SW480 (cell line): ENCODE measurements around the gene CELF1.

ENCODE experiments used
- DNase-seq: peaks from one replicate; pipeline ENCODE4 v3.0.0-alpha.2; 2016; ENCODE audit warnings: low spot score

The CELF1 gene

GRCh38 chr11:47552566-47553405, at the start of gene CELF1:
TSS of gene CELF1 (minus strand) at chr11:47553132. CDS start at chr11:47499523, 53,609 bp downstream.
- peak; percentile 91 for DNase-seq

GRCh38 chr11:47599902-47600301, 47.0 kb upstream of the CELF1 start:
- DNase-seq = no peak

GRCh38 chr11:47595967-47596366, 43.0 kb upstream of the CELF1 start:
- DNase-seq = no peak

GRCh38 chr11:47595029-47595428, 42.1 kb upstream of the CELF1 start:
- DNase-seq = no peak

GRCh38 chr11:47593934-47594855, 41.3 kb upstream of the CELF1 start, which contains the start of gene C1QTNF4:
TSS of gene C1QTNF4 (minus strand) at chr11:47594411. CDS start at chr11:47590810, 3,601 bp downstream.
- no peak for DNase-seq

- no peak for DNase-seq
Measured at GRCh38 chr11:47593492-47593933, 40.6 kb upstream of the CELF1 start.

- no peak for DNase-seq
Measured at GRCh38 chr11:47592970-47593369, 40.0 kb upstream of the CELF1 start.

GRCh38 chr11:47592251-47592650, 39.3 kb upstream of the CELF1 start:
- no peak for DNase-seq

GRCh38 chr11:47591764-47592163, 38.8 kb upstream of the CELF1 start:
- DNase-seq = no peak

GRCh38 chr11:47589977-47590861, 37.3 kb upstream of the CELF1 start:
- no peak for DNase-seq

GRCh38 chr11:47589584-47589976, 36.6 kb upstream of the CELF1 start:
- DNase-seq = no peak

- DNase-seq = no peak
Measured at GRCh38 chr11:47589118-47589517, 36.2 kb upstream of the CELF1 start.

- no peak for DNase-seq
Measured at GRCh38 chr11:47587723-47588326, 34.9 kb upstream of the CELF1 start.

GRCh38 chr11:47587039-47587716, 34.2 kb upstream of the CELF1 start:
- no peak for DNase-seq

- no peak for DNase-seq
Measured at GRCh38 chr11:47586098-47586855, 33.3 kb upstream of the CELF1 start, which contains the start of gene FAM180B. TSS of gene FAM180B (plus strand) at chr11:47586678. CDS start at chr11:47586769, 91 bp downstream.

GRCh38 chr11:47583844-47584243, 30.9 kb upstream of the CELF1 start:
- DNase-seq = no peak

GRCh38 chr11:47578524-47579494, 25.9 kb upstream of the CELF1 start, which contains the start of the genes KBTBD4 and NDUFS3:
TSS of gene KBTBD4 (minus strand) at chr11:47578970. CDS start at chr11:47578951, 19 bp downstream.
TSS of gene NDUFS3 (plus strand) at chr11:47579074. CDS start at chr11:47579092, 18 bp downstream.
- DNase-seq = peak; percentile 87

- DNase-seq = no peak
Measured at GRCh38 chr11:47577460-47578041, 24.6 kb upstream of the CELF1 start.
